SK-N-MC (cell line): Measurements from ENCODE around the gene HMG20B.

Experiments
- DNase-seq: peaks from one replicate; pipeline ENCODE4 v3.0.0-alpha.2; 2011; ENCODE audit warnings: low read depth, low spot score
- H3K27ac ChIP-seq: fragments of 200-600 bp; sonication (generic); 2 replicates; pipeline ENCODE4 v1.5.1; 2016; ENCODE audit warnings: mixed run types
- H3K36me3 ChIP-seq: fragments of 200-600 bp; sonication (generic); 2 replicates; pipeline ENCODE4 v1.6.1; 2017; ENCODE audit warnings: antibody characterized with exemption, low read length, mixed read lengths; ENCODE audit not compliant: insufficient read depth
- H3K4me3 ChIP-seq: fragments of 200-600 bp; sonication (generic); 2 replicates; pipeline ENCODE4 v1.5.1; 2016
- H3K9ac ChIP-seq: fragments of 200-600 bp; sonication (generic); 2 replicates; pipeline ENCODE4 v1.8.0; 2017; ENCODE audit warnings: mixed run types, mixed read lengths; ENCODE audit not compliant: insufficient read length
- H3K9me3 ChIP-seq: fragments of 200-600 bp; sonication (generic); 2 replicates; pipeline ENCODE4 v1.6.1; 2017; ENCODE audit warnings: low read depth, mild to moderate bottlenecking, antibody characterized with exemption, low read length, moderate library complexity, mixed read lengths
- EZH2 ChIP-seq: fragments of 200-600 bp; sonication (generic); IDR thresholded peaks from one replicate; pipeline ENCODE4 v1.6.1; 2017; ENCODE audit warnings: antibody characterized with exemption
- FOXP2 ChIP-seq: optimal IDR thresholded peaks from 2 replicates; pipeline ENCODE3; 2011; ENCODE audit warnings: mild to moderate bottlenecking, moderate library complexity; ENCODE audit not compliant: insufficient read depth; ENCODE audit errors: extremely low read length, control extremely low read depth
- POLR2AphosphoS5 ChIP-seq: IDR thresholded peaks from 2 replicates; pipeline ENCODE4 v1.6.1; 2012; ENCODE audit warnings: mild to moderate bottlenecking, low read depth, low read length, borderline replicate concordance

Gene HMG20B

DNA sequence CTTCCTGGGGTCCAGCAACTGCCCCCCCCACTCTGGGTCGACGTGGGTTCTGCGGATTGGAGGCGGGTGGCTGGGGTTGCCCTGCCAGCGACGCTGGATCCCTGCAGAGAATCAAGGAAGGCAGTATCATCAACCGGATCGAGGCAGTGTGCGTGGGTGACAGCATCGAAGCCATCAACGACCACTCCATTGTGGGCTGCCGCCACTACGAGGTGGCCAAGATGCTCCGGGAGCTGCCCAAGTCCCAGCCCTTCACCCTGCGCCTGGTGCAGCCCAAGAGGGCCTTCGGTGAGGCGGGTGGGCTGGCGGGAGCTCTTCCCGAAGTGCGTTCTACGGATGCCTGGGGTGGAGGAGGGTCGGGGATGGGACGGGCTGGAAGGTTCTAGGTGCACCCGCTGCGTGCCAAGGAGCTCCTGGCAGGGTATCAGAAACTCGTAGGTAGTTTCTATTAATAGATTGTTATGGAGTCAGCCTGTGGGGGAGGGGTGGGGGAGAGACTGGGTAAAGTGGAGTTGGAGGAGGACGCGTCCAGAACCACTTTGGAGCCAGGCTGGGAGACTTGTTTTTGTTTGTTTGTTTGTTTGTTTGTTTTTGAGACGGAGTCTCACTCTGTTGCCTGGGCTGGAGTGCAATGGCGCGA, 14.1 kb downstream of the HMG20B start:
- no peak for DNase-seq
- no peaks in the 10 kb centered on the region for H3K9me3 ChIP-seq
- TF ChIP-seq EZH2 (no peak), POLR2AphosphoS5 (no peak), FOXP2 (no peak)
- H3K27ac ChIP-seq: no peak overlapping the region
- H3K4me3 ChIP-seq: no peak overlapping the region
- H3K36me3 ChIP-seq: no peaks in the 10 kb centered on the region
- no peak overlapping the region for H3K9ac ChIP-seq

DNA sequence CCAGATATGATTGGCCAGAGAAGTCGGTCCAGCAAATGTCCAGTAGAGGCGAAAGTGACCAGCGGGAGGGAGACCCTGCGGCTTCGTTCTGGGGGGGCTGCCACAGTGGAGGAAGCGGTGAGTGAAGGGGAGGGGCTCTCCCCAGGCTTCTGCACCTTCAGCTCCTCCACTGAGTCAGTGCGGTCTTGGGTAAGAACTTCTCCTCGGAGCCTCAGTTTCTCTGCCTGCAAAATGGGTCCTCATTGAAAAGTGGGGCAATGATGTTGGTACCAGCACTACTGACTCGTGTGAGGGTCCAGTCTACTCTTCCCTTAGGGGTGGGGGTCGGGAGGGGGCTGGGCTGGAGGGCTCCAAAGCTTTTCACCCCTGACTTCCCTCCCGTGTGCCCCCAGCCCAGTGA, 16.7 kb downstream of the HMG20B start:
- no peaks in the 10 kb centered on the region for H3K36me3 ChIP-seq
- H3K9ac ChIP-seq: no peak overlapping the region
- no peak overlapping the region for H3K27ac ChIP-seq
- DNase-seq: no peak
- no peaks in the 10 kb centered on the region for H3K9me3 ChIP-seq
- TF ChIP-seq EZH2: no peak
- TF ChIP-seq POLR2AphosphoS5: no peak
- TF ChIP-seq FOXP2: no peak
- no peak overlapping the region for H3K4me3 ChIP-seq

GRCh38 chr19:3589949-3590348, 17.2 kb downstream of the HMG20B start:
- Histone ChIP-seq H3K36me3 (no peaks in the 10 kb centered on the region), H3K9ac (no peak overlapping the region), H3K4me3 (no peak overlapping the region), H3K27ac (no peak overlapping the region), H3K9me3 (no peaks in the 10 kb centered on the region)
- TF ChIP-seq POLR2AphosphoS5 (no peak), EZH2 (no peak), FOXP2 (no peak)
- DNase-seq: no peak

DNA sequence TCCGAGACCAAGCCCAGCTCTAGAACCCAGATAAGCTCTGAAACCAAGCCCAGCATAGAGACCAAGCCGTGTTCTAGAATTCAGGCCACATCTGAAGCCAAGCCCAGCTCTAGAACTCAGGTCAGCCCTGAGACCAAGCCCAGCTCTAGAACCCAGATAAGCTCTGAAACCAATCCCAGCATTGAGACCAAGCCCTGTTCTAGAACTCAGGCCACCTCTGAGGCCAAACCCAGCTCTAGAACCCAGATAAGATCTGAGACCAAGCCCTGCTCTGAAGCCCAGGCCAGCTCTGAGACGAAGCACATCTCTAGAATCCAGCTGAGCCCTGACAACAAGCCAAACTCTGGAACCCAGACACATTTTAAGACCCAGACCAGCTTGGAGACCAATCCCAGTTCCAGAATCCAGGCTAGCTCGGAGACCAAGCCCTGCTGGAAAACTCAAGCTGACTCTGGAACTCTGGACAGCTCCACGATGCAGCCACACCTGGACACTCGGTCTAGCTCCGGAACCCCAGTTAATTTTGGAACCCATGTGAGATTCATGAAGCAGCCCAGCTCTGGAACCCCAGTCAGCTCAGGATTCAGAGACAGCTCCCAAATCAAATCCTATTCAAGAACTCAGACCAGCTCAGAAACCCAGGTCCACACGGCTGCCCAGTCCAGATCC, 18.4 kb downstream of the HMG20B start:
- DNase-seq: no peak
- H3K27ac ChIP-seq: no peak overlapping the region
- H3K9ac ChIP-seq: no peak overlapping the region
- no peak for TF ChIP-seq EZH2
- TF ChIP-seq FOXP2: no peak
- no peak for TF ChIP-seq POLR2AphosphoS5
- no peaks in the 10 kb centered on the region for H3K9me3 ChIP-seq
- H3K4me3 ChIP-seq: no peak overlapping the region
- H3K36me3 ChIP-seq: no peaks in the 10 kb centered on the region

GRCh38 chr19:3591876-3592613, 19.3 kb downstream of the HMG20B start:
- Histone ChIP-seq H3K36me3 (no peaks in the 10 kb centered on the region), H3K9ac (no peak overlapping the region), H3K4me3 (no peak overlapping the region), H3K9me3 (no peaks in the 10 kb centered on the region), H3K27ac (no peak overlapping the region)
- DNase-seq: no peak
- no peak for TF ChIP-seq EZH2
- TF ChIP-seq POLR2AphosphoS5: no peak
- no peak for TF ChIP-seq FOXP2

GRCh38 chr19:3593156-3593555, 20.4 kb downstream of the HMG20B start:
- Histone ChIP-seq H3K27ac (no peak overlapping the region), H3K9ac (no peak overlapping the region), H3K4me3 (no peak overlapping the region), H3K9me3 (no peaks in the 10 kb centered on the region), H3K36me3 (no peaks in the 10 kb centered on the region)
- no peak for DNase-seq
- TF ChIP-seq EZH2: no peak
- no peak for TF ChIP-seq FOXP2
- no peak for TF ChIP-seq POLR2AphosphoS5

GRCh38 chr19:3595521-3596061, 22.8 kb downstream of the HMG20B start:
- no peak overlapping the region for H3K9ac ChIP-seq
- no peak overlapping the region for H3K4me3 ChIP-seq
- H3K27ac ChIP-seq: no peak overlapping the region
- DNase-seq: no peak
- no peaks in the 10 kb centered on the region for H3K36me3 ChIP-seq
- H3K9me3 ChIP-seq: no peaks in the 10 kb centered on the region
- no peak for TF ChIP-seq POLR2AphosphoS5
- TF ChIP-seq EZH2: no peak
- no peak for TF ChIP-seq FOXP2

- Histone ChIP-seq H3K4me3 (no peak overlapping the region), H3K9me3 (no peaks in the 10 kb centered on the region), H3K9ac (no peak overlapping the region), H3K36me3 (no peaks in the 10 kb centered on the region), H3K27ac (no peak overlapping the region)
- no peak for DNase-seq
- no peak for TF ChIP-seq EZH2
Measured at GRCh38 chr19:3599776-3600187, 27.0 kb downstream of the HMG20B start.

- H3K4me3 ChIP-seq: no peak overlapping the region
- H3K36me3 ChIP-seq: no peaks in the 10 kb centered on the region
- no peak for DNase-seq
- H3K9me3 ChIP-seq: no peaks in the 10 kb centered on the region
- H3K9ac ChIP-seq: no peak overlapping the region
- no peak for TF ChIP-seq FOXP2
- no peak for TF ChIP-seq EZH2
- TF ChIP-seq POLR2AphosphoS5: no peak
- no peak overlapping the region for H3K27ac ChIP-seq
Measured at GRCh38 chr19:3601021-3601420, 28.3 kb downstream of the HMG20B start.
